ENCODE data around the gene RAD1. TPM values are rescaled to one million over a fixed set of nuclear protein-coding genes. Genes with fewer than 3 reads are reported as not detected.

RAD1 gene
- total RNA-seq, 4 donors from 2014 or later = 11.4 to 29.9 (median 17.7) TPM

DNA sequence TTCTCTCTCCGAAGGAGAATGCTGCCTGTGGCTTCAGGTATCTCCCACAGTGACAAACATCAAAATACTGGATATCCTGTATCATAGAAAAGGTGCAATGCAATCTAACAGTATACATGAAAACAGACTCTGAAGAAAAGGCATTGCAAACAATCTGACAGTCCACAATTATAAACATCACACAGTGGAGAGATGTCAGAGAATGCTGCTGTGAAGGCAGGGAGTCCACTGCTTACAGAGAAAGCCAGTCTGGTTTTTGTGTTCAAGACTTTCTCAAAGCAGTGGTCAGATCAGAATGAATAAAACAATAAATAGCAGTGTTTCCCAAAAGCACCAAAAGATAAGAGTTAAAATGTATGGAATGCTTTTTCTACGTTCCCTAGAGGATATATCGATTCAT is 47.6 kb downstream of the RAD1 start:
- Histone ChIP-seq H3K9me3 (no peaks in the 10 kb centered on the region), H3K4me3 (no peak overlapping the region), H3K27me3 (no peaks in the 10 kb centered on the region), H3K4me1 (peaks cover 5% of the 10 kb centered on the region), H3K27ac (no peak overlapping the region), H3K36me3 (no peaks in the 10 kb centered on the region)
- TF ChIP-seq, protein P1, sequence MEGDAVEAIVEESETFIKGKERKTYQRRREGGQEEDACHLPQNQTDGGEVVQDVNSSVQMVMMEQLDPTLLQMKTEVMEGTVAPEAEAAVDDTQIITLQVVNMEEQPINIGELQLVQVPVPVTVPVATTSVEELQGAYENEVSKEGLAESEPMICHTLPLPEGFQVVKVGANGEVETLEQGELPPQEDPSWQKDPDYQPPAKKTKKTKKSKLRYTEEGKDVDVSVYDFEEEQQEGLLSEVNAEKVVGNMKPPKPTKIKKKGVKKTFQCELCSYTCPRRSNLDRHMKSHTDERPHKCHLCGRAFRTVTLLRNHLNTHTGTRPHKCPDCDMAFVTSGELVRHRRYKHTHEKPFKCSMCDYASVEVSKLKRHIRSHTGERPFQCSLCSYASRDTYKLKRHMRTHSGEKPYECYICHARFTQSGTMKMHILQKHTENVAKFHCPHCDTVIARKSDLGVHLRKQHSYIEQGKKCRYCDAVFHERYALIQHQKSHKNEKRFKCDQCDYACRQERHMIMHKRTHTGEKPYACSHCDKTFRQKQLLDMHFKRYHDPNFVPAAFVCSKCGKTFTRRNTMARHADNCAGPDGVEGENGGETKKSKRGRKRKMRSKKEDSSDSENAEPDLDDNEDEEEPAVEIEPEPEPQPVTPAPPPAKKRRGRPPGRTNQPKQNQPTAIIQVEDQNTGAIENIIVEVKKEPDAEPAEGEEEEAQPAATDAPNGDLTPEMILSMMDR (IDR thresholded peaks at IDR 0.05) = no peak
- TF ChIP-seq EP300 (IDR thresholded peaks at IDR 0.05) = no peak
- no peak for TF ChIP-seq POLR2AphosphoS5 (IDR thresholded peaks at IDR 0.05)
- TF ChIP-seq POLR2A (IDR thresholded peaks at IDR 0.05) = no peak
- 83% methylated on average over 3 of the region's 3 CpGs for WGBS
- DNase-seq (ENCODE audit: low spot score in 2 of 2) = no peak

DNA sequence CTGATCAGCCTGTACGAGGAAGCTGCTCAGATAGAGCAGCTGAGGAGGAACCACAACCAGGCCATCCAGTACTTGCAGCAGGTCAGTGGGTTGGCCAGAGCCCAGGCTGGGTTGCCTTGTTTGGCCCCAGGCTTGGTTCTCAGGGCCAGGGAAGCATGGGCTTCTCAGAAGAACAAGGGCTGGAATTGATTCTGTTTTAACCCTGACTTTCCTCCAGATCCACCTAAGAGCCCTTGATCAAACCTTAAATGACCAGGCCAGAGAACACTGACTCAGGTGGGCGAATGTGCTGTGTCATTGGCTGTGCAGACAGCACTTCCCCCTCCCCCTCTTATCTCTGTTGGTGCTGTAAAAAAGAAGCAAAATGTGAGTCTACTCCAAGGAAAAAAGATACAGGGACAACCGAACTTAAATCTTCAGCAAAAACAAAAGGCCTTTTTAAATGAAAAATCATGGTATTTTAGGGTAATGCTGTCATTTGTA is 48.3 kb downstream of the RAD1 start:
- H3K9me3 ChIP-seq = no peaks in the 10 kb centered on the region
- no peak overlapping the region for H3K27ac ChIP-seq
- TF ChIP-seq POLR2A (IDR thresholded peaks at IDR 0.05) (no peak), EP300 (IDR thresholded peaks at IDR 0.05) (no peak), POLR2AphosphoS5 (IDR thresholded peaks at IDR 0.05) (no peak)
- TF ChIP-seq, protein P1 (IDR thresholded peaks at IDR 0.05) = no peak
- H3K27me3 ChIP-seq = no peaks in the 10 kb centered on the region
- H3K4me1 ChIP-seq = peaks cover 5% of the 10 kb centered on the region
- no peak overlapping the region for H3K4me3 ChIP-seq
- DNase-seq (ENCODE audit: low spot score in 2 of 2) = no peak
- no peaks in the 10 kb centered on the region for H3K36me3 ChIP-seq
- 69% methylated on average over 3 of the region's 3 CpGs for WGBS

GRCh38 chr5:34865091-34865490 is 50.2 kb downstream of the RAD1 start:
- Histone ChIP-seq H3K9me3 (no peaks in the 10 kb centered on the region), H3K36me3 (no peaks in the 10 kb centered on the region), H3K27ac (no peak overlapping the region), H3K4me3 (no peak overlapping the region), H3K27me3 (no peaks in the 10 kb centered on the region), H3K4me1 (peaks cover 5% of the 10 kb centered on the region)
- DNase-seq (ENCODE audit: low spot score in 2 of 2) = no peak
- TF ChIP-seq, protein P1 (IDR thresholded peaks at IDR 0.05) = no peak
- TF ChIP-seq POLR2A (IDR thresholded peaks at IDR 0.05) = no peak
- TF ChIP-seq POLR2AphosphoS5 (IDR thresholded peaks at IDR 0.05) = no peak
- TF ChIP-seq EP300 (IDR thresholded peaks at IDR 0.05) = no peak
- WGBS = 87% methylated on average over 2 of the region's 2 CpGs

DNA sequence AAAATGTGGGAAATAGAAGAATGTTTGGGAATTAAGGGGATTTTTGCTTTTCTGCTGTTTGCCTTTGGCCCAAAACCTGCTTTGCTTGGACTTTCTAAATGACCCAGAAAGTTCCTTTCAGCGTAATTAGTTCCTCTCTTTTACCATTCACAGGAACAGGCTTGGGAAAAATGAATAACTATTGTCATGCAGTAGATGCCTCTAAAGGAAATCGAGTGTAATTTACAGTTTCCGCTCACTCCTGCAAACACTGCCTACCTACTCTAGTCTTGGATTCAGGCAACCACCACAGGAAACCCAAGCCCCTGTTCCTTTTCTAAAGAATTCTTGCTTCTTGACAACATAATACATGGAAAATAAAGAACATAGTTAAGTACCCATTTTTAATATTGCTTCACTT is 51.4 kb downstream of the RAD1 start:
- Histone ChIP-seq H3K9me3 (no peaks in the 10 kb centered on the region), H3K27me3 (no peaks in the 10 kb centered on the region), H3K27ac (no peak overlapping the region), H3K4me1 (peaks cover 5% of the 10 kb centered on the region), H3K4me3 (no peak overlapping the region), H3K36me3 (no peaks in the 10 kb centered on the region)
- 56% methylated on average over 3 of the region's 3 CpGs for WGBS
- TF ChIP-seq, protein P1 (IDR thresholded peaks at IDR 0.05) = no peak
- TF ChIP-seq EP300 (IDR thresholded peaks at IDR 0.05) = no peak
- no peak for TF ChIP-seq POLR2AphosphoS5 (IDR thresholded peaks at IDR 0.05)
- no peak for TF ChIP-seq POLR2A (IDR thresholded peaks at IDR 0.05)
- no peak for DNase-seq (ENCODE audit: low spot score in 2 of 2)

DNA sequence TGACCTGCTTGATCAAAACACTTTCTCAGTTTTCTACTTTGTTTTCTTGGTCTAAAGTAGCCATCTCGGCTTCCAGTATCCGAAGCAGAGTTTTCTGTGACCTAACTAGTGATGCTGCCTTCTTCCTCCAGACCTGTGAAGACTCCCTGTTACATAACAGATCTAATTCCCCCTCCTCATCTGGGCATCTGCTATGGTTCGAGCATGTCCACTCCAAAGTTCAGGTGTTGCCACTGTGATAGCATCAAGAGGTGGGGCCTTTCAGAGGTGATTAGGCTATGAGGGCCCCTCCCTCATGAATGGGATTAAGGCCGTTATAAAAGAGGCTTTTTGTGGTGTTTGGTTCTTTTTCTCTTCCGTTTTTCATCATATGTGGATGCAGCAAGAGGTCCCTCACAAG is 56.1 kb downstream of the RAD1 start:
- TF ChIP-seq POLR2A (IDR thresholded peaks at IDR 0.05) (no peak), POLR2AphosphoS5 (IDR thresholded peaks at IDR 0.05) (no peak), EP300 (IDR thresholded peaks at IDR 0.05) (no peak)
- TF ChIP-seq, protein P1 (IDR thresholded peaks at IDR 0.05) = no peak
- no peaks in the 10 kb centered on the region for H3K9me3 ChIP-seq
- H3K27ac ChIP-seq = no peak overlapping the region
- no peaks in the 10 kb centered on the region for H3K4me1 ChIP-seq
- H3K27me3 ChIP-seq = no peaks in the 10 kb centered on the region
- WGBS = 95% methylated on average over 5 of the region's 5 CpGs
- H3K36me3 ChIP-seq = no peaks in the 10 kb centered on the region
- H3K4me3 ChIP-seq = no peak overlapping the region
- no peak for DNase-seq (ENCODE audit: low spot score in 2 of 2)
